NCI-H146 treated with DMSO at 0.1 percent for 48 hours (cell line): ENCODE results near the gene AGR3.
"Not testable (repeated sequence)": the region's sequence is repeated elsewhere in the genome, so short reads cannot be mapped to it uniquely, and the experiment has no call there.

ENCODE experiments used
- DNase-seq: peaks from one replicate; lab custom pipeline; 2025; ENCODE audit not compliant: unreplicated experiment; lab: John Stamatoyannopoulos, UW

AGR3 gene

DNA sequence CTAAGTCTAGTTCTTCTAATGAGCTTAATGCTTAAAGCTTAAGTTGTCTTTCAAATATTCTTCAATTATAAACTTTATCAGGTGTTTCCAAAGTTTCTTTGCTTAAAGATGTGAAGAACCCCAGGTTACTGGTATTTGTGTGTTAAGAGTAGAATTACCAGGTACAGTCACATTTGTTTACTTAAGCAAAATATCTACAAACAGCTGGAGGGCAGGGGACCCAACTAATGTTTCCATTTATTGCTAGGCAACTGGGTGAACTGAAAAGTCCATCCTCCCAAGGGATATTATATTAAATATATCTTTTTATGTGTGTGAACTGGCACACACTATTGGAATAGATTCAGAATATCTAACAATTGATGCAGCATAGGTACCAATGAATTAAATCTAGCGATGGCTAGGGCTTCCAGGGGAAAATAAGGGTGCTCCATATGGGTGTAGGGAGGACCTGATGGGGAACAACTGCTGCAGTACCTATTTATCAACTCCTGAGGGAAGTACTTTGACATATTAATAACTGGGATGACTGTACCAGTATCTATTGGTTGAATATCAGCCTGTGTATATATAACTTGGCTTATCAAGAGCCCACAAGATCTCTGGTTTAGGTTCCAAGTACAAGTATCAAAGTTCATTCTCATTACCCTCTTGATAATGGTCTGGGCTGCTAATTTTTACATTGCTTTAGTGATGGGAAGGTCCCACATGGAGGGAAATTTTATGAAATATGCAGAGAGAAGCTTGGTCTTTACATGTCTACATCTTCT is 10.3 kb upstream of the AGR3 start:
- DNase-seq: peak; percentile 35

DNA sequence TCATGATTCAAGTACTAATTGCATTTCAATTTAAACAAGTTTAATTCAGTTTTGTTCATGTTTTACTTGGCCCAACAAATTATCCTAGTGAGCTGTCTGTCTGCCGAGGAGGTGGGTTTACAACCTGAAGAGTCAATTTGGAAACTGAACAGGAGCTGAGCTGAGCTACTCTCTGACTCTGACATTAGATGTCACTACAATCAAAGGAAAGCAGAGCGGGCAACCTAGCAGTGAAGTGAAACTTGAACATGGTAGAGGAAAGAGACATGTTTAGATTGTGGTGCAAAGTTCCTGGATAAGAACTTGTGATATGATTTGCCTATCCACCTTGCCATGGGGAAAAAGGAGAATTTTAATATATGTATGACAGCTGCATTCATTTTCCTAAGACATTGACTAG is 9.6 kb upstream of the AGR3 start:
- peak; percentile 66 for DNase-seq

- DNase-seq: no peak
Measured at GRCh38 chr7:16889851-16890415, 8.2 kb upstream of the AGR3 start.

DNA sequence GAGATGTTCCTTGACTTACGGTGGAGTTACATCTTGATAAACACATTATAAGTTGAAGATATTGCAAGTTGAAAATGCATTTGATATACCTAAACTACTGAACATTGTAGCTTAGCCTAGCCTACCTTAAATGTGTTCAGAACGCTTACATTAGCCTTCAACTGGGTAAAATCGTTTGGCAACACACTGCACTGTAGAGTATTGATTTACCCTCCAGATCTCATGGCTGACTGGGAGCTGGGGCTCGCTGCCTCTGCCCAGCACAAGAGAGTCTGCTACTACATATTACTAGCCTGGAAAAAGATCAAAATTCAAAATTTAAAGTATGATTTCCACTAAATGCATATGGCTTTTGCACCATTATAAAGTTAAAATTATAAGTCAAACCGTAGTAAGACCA is 7.5 kb upstream of the AGR3 start:
- no peak for DNase-seq

- no peak for DNase-seq
Measured at GRCh38 chr7:16883918-16884317, 2.1 kb upstream of the AGR3 start.

DNA sequence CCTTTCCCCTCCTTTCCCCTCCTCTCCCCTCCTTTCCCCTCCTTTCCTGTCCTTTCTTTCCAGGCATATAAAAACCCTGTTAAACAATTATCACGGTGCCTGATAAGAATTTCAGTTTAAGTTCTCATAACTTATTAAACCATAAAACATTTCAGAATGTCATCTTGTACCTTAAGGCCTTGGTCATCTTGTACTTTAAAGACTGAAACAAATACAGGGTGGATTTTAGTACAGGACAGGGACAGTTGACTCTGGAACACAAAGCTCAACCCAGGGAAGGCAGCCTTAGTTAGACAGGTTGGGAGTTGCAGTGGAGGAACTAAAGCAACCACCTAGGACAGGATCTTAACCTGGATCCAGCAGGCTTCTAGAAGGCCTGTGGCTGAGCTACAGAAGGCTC is 1.2 kb downstream of the AGR3 start:
- no peak for DNase-seq

GRCh38 chr7:16879181-16879580 is 2.6 kb downstream of the AGR3 start:
- no peak for DNase-seq

DNA sequence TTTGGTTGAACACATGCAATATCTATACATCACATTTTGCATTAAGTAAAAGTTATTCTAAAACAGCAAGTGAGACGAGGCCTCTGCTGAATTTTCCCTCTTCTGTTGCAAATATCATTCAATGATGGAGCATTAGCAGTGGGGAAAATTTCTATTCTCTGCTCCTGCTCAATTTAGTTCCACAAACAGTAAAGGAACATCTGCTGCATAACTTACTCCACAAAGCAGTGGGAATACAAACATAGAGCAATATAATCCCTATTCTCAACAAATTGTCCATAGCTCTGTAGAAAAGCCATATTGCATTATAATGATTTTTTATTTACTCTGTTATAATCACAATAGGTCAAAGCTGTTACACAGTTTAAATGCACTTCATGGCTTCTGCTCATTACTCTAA is 5.9 kb downstream of the AGR3 start:
- DNase-seq: peak; percentile 62

- DNase-seq: no peak
Measured at GRCh38 chr7:16874066-16874465, 7.7 kb downstream of the AGR3 start.

- no peak for DNase-seq
Measured at GRCh38 chr7:16867328-16867727, 14.5 kb downstream of the AGR3 start.

DNA sequence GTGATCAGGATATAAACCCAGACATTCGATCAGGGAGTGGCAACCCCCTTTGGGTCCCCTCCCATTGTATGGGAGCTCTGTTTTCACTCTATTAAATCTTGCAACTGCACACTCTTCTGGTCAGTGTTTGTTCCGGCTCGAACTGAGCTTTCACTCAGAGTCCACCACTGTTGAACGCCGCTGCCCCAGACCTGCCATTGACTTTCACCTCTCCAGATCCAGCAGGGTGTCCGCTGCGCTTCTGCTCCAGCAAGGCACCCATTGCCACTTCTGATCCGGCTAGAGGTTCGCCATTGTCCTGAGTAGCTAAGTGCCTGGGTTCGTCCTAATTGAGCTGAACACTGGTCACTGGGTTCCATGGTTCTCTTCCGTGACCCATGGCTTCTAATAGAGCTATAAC is 28.6 kb downstream of the AGR3 start:
- not testable (repeated sequence) for DNase-seq

GRCh38 chr7:16851829-16852228 is 30.0 kb downstream of the AGR3 start:
- DNase-seq: no peak

- DNase-seq: no peak
Measured at GRCh38 chr7:16850614-16851466, 30.9 kb downstream of the AGR3 start.

DNA sequence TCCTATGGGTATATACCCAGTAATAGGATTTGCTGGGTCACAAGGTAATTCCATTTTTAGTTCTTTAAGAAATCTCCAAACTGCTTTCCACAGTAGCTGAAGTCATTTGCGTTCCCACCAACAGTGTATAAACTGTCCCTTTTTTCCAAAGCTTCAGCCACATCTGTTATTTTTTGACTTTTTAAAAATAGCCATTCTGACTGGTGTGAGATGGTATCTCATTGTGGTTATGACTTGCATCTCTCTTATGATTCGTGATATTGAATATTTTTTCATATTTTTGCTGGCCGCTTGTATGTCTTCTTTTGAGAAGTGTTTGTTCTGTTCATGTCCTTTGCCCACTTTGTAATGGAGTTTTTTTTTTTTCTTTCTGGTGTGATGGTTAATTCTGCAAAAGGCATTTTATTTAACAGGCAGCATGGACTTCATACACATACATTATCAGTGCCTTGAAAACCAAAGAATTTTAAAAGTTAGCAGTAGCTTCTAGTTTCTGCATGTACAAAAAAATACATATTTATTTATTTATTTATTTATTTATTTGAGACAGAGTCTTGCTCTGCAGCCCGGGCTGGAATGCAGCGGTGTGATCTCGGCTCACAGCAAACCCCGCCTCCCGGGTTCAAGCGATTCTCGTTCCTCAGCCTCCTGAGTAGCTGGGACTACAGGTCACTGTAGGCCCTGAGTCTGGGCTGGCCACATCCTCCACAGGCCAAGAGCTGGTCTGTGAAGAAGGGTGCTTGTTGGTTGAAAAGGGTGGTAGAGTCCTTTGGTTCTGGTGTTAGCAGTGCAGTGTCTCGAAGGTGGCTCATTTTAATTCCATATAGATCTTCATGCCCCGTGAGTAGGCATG is 32.3 kb downstream of the AGR3 start:
- no peak for DNase-seq

GRCh38 chr7:16847381-16847860 is 34.4 kb downstream of the AGR3 start:
- DNase-seq: peak; percentile 57

- peak; percentile 25 for DNase-seq
Measured at GRCh38 chr7:16846601-16847165, 35.1 kb downstream of the AGR3 start.

GRCh38 chr7:16845746-16846145 is 36.0 kb downstream of the AGR3 start:
- DNase-seq: no peak

DNA sequence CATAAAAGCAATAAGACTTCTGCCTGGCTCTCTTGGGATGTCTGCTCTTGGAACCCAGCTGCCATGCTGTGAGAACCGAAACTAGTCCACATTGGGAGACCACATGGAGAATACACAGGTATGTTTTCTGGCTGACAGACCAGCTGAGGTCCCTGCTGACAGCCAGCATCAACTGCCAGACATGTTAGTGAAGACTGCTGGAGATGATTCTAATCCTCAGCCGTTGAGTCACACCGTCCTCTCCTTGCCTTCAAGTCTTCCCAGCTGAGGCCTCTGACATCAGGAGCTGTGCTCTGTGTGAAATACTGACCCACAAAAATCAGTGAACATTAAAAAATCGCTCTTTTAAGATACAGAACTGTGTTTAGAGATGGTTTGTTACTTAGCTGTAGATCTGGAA is 40.1 kb downstream of the AGR3 start:
- no peak for DNase-seq

DNA sequence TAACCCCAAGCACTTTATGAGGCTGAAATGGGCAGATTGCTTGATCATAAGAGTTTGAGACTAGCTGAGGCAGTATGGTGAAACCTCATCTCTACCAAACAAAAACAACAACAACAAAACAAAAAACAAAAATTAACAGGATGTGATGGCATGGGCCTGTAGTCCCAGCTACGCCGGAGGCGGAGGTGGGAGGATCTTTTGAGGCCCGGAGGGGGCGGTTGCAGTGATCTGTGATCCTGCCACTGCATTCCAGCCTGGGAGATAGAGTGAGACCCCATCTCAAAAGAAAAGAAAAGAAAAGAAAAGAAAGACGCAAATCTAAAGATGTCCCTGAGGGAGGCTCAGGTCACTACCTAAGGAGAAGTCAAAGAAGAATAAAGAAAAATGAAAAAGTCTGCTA is 41.7 kb downstream of the AGR3 start:
- DNase-seq: no peak

- no peak for DNase-seq
Measured at GRCh38 chr7:16839646-16840045, 42.1 kb downstream of the AGR3 start.

GRCh38 chr7:16838891-16839290 is 42.9 kb downstream of the AGR3 start:
- DNase-seq: no peak
